Suppressor macrophage treated with lipopolysaccharide for 1 hour (primary cell): ENCODE measurements around the gene CD14.
A peak's percentile ranks its signal among the peaks of the same experiment; 100 is the strongest.
"Not testable (repeated sequence)": the region's sequence is repeated elsewhere in the genome, so short reads cannot be mapped to it uniquely, and the experiment has no call there.

Experiments used
- DNase-seq, 3 donors: peaks; one replicate each; pipeline ENCODE4 v3.0.0-alpha.2; 2020 to 2022

Gene CD14

GRCh38 chr5:140593070-140593469, 39.9 kb downstream of the CD14 start:
- not testable (repeated sequence) for DNase-seq

DNA sequence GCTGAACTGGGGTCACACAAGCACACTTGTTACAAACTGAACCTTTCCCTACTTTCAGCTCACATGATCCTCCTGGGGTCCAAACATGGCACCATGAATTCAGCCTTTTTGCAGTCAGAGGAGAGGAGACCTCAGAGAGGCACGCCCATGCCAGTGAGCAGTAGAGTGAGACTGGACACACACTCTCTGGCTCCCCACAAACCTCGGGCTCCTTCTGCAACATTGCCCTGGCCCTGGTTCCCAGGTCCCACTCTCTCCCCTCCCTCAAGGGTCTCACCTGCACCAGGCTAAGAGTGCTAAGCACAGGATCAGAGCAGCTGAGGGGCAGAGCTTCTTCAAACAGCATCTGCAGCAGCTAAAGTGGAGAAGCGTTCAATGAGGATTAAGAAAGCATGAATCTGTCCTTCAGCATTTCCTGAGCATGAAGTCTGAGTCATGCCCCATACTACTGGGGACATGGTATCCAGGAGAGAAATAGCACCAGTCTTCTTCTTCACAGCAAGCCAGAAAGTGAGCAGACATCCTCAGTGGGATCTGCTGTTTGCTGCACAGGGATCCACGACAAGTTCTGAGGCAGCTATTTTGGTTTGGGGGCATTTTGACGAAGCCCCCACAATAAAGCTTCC, 41.1 kb downstream of the CD14 start:
- peak; percentile 64 to 82 (median 79) for DNase-seq

GRCh38 chr5:140590861-140591260, 42.1 kb downstream of the CD14 start:
- no peak for DNase-seq

GRCh38 chr5:140588311-140589070, 44.5 kb downstream of the CD14 start:
- peak; percentile 59 to 92 (median 84) for DNase-seq

GRCh38 chr5:140587495-140587894, 45.5 kb downstream of the CD14 start:
- DNase-seq, result no peak
